ENCODE results near the gene CDK17. TPM values are rescaled to one million over a fixed set of nuclear protein-coding genes. Genes with fewer than 3 reads are reported as not detected.

CDK17 gene
- total and polyA plus RNA-seq, 4 donors: 13.7 to 130 (median 29.1) TPM

DNA sequence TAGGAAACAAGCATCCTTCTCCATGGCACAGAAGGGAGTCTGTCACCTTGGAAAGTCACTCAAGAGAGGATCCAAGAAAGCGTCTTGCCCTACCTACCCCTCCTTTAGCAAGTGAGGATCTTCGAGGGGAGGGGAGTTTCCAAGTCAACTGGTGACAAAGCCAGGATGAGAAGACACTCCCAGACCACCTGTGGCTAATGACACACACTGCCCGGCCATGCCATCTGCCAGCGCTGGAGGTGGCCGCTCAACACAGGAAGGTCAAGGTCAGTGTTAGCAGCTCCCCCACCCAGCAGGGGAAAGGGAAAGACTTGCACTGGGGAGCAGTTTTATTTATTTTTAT, 164.8 kb downstream of the CDK17 start:
- Histone ChIP-seq H3K36me3 (ENCODE audit: control insufficient read depth in 4 of 4, insufficient read depth in 4 of 4, low read length in 4 of 4) (peaks cover 0 to 8% (median 1%) of the 10 kb centered on the region in 4 donors), H3K27me3 (ENCODE audit: control insufficient read depth in 3 of 3, insufficient read depth in 3 of 3, low read length in 2 of 3) (no peaks in the 10 kb centered on the region), H3K27ac (ENCODE audit: low read depth in 1 of 2, low read length in 1 of 2) (peak overlapping the region in 1 of 2 donors; percentile 54), H3K9me3 (ENCODE audit: control insufficient read depth in 4 of 4, insufficient read depth in 3 of 4, low read length in 3 of 4) (no peaks in the 10 kb centered on the region), H3K9ac (ENCODE audit: insufficient read depth in 1 of 2, low read length in 2 of 2) (no peak overlapping the region), H3K4me1 (ENCODE audit: control insufficient read depth in 5 of 5, insufficient read depth in 5 of 5, low read length in 5 of 5) (peaks cover 0 to 42% (median 25%) of the 10 kb centered on the region in 5 donors), H3K4me3 (no peak overlapping the region)
- ATAC-seq (ENCODE audit: insufficient read depth, low FRiP score) (no peak), DNase-seq (no peak)
- 70 to 73% methylated on average over 5 of the region's 5 CpGs for WGBS, 2 donors
- TF ChIP-seq, protein P1, sequence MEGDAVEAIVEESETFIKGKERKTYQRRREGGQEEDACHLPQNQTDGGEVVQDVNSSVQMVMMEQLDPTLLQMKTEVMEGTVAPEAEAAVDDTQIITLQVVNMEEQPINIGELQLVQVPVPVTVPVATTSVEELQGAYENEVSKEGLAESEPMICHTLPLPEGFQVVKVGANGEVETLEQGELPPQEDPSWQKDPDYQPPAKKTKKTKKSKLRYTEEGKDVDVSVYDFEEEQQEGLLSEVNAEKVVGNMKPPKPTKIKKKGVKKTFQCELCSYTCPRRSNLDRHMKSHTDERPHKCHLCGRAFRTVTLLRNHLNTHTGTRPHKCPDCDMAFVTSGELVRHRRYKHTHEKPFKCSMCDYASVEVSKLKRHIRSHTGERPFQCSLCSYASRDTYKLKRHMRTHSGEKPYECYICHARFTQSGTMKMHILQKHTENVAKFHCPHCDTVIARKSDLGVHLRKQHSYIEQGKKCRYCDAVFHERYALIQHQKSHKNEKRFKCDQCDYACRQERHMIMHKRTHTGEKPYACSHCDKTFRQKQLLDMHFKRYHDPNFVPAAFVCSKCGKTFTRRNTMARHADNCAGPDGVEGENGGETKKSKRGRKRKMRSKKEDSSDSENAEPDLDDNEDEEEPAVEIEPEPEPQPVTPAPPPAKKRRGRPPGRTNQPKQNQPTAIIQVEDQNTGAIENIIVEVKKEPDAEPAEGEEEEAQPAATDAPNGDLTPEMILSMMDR (IDR thresholded peaks at IDR 0.05; ENCODE audit: control extremely low read depth, extremely low read depth): no peak

DNA sequence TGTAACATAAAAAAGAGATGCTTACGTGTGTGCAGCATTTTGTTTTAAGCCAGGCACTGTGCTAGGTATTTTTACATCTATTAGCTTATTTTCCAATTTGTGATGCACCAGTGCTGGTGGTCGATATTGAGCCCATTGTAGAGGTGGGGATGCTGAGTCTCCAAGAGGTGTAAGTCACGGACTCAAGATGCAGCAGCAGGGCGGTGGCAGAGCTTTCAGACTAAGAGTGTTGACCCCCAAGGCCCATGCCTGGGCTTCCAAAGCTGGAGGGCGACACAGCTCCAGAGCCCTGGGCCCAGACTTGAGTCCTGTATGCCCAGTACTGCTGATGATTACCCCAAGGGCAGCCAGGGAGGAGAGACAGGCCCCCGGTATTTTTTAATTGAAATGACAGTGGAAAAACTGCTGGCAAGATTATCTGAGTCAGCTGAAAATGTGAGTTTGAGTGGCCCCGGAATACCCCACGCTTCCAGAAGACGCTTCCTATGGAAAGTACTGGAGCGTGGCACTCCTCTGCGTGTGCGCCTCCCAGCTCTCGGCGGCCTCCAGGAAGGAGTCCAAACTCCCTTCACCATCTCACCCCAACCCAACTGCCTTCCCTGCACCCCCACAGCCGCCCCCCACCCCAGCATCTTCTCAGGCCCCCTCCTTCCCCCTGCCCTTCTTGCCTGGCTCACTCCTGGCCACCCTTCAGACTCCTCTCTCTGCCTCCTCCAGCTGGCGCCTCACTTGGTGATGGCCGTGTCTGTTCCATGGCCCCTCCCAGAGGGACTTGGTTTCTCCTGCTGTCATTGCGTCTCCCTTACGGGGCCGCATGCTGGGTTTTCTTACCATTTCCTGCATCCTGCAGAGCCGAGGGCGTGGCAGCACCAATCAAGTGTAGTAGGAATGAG, 165.4 kb downstream of the CDK17 start:
- Histone ChIP-seq H3K36me3 (ENCODE audit: control insufficient read depth in 4 of 4, insufficient read depth in 4 of 4, low read length in 4 of 4) (peaks cover 0 to 8% (median 3%) of the 10 kb centered on the region in 4 donors), H3K4me1 (ENCODE audit: control insufficient read depth in 5 of 5, insufficient read depth in 5 of 5, low read length in 5 of 5) (peaks cover 0 to 38% (median 21%) of the 10 kb centered on the region in 5 donors), H3K9me3 (ENCODE audit: control insufficient read depth in 4 of 4, insufficient read depth in 3 of 4, low read length in 3 of 4) (no peaks in the 10 kb centered on the region), H3K9ac (ENCODE audit: insufficient read depth in 1 of 2, low read length in 2 of 2) (no peak overlapping the region), H3K27ac (ENCODE audit: low read depth in 1 of 2, low read length in 1 of 2) (peak overlapping the region; percentile 51 to 54), H3K27me3 (ENCODE audit: control insufficient read depth in 3 of 3, insufficient read depth in 3 of 3, low read length in 2 of 3) (no peaks in the 10 kb centered on the region), H3K4me3 (no peak overlapping the region)
- DNase-seq (no peak), ATAC-seq (ENCODE audit: insufficient read depth, low FRiP score) (no peak)
- 78 to 86% methylated on average over 22 of the region's 22 CpGs for WGBS, 2 donors
- TF ChIP-seq, protein P1 (IDR thresholded peaks at IDR 0.05; ENCODE audit: control extremely low read depth, extremely low read depth): no peak

DNA sequence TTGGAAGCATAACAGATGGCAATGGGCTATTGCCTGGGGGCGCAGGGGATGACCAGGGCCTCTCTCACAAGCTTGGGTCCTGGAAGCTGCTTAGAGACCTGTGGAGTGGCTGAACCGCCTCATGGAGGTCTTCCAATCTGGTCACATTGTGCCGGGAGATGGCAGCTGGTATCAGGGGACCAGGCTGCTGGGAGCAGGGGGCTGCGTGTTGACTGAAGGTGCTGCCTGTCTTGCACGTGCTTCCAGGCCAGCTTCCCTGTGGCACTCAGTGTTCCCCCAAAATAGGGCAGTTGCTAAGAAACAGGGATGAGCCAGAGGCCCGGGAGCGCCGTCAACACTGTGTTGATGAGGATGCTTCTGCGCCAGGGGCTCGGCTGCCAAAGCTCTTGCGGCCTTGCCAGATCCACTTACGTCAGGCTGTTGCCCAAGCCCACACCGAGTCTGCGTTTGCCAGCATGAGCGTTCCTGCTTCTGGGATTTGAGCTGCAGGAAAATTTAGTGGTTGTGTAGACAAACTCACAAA, 166.2 kb downstream of the CDK17 start:
- no peaks in the 10 kb centered on the region for H3K27me3 ChIP-seq (ENCODE audit: control insufficient read depth in 3 of 3, insufficient read depth in 3 of 3, low read length in 2 of 3)
- H3K4me3 ChIP-seq: no peak overlapping the region
- H3K9me3 ChIP-seq (ENCODE audit: control insufficient read depth in 4 of 4, insufficient read depth in 3 of 4, low read length in 3 of 4): no peaks in the 10 kb centered on the region
- TF ChIP-seq, protein P1 (IDR thresholded peaks at IDR 0.05; ENCODE audit: control extremely low read depth, extremely low read depth): no peak
- peak overlapping the region in 1 of 2 donors; percentile 51 for H3K9ac ChIP-seq (ENCODE audit: insufficient read depth in 1 of 2, low read length in 2 of 2)
- WGBS, 2 donors: 68 to 73% methylated on average over 15 of the region's 15 CpGs
- peaks cover 0 to 8% (median 3%) of the 10 kb centered on the region in 4 donors for H3K36me3 ChIP-seq (ENCODE audit: control insufficient read depth in 4 of 4, insufficient read depth in 4 of 4, low read length in 4 of 4)
- ATAC-seq (ENCODE audit: insufficient read depth, low FRiP score) (peak; percentile 23), DNase-seq (peak; percentile 90 to 95 (median 94))
- peak overlapping the region; percentile 51 to 88 for H3K27ac ChIP-seq (ENCODE audit: low read depth in 1 of 2, low read length in 1 of 2)
- peaks cover 0 to 34% (median 18%) of the 10 kb centered on the region in 5 donors for H3K4me1 ChIP-seq (ENCODE audit: control insufficient read depth in 5 of 5, insufficient read depth in 5 of 5, low read length in 5 of 5)

Data from lung (tissue), 12 donors.